ENCODE data around the gene RANBP10.
"Not testable (repeated sequence)": the region's sequence is repeated elsewhere in the genome, so short reads cannot be mapped to it uniquely, and the experiment has no call there.

- not testable (repeated sequence) for TF ChIP-seq CTCF (IDR thresholded peaks at IDR 0.05; ENCODE audit: borderline replicate concordance, extremely low read depth, low read length, poor library complexity, severe bottlenecking); EZH2 (IDR thresholded peaks at IDR 0.05; ENCODE audit: borderline replicate concordance, low read depth, low read length, severe bottlenecking)
These were observed 112.7 kb downstream of the RANBP10 start for GRCh38 chr16:67693517-67694285.
